ENCODE results near the gene TCFL5.

Gene TCFL5

DNA sequence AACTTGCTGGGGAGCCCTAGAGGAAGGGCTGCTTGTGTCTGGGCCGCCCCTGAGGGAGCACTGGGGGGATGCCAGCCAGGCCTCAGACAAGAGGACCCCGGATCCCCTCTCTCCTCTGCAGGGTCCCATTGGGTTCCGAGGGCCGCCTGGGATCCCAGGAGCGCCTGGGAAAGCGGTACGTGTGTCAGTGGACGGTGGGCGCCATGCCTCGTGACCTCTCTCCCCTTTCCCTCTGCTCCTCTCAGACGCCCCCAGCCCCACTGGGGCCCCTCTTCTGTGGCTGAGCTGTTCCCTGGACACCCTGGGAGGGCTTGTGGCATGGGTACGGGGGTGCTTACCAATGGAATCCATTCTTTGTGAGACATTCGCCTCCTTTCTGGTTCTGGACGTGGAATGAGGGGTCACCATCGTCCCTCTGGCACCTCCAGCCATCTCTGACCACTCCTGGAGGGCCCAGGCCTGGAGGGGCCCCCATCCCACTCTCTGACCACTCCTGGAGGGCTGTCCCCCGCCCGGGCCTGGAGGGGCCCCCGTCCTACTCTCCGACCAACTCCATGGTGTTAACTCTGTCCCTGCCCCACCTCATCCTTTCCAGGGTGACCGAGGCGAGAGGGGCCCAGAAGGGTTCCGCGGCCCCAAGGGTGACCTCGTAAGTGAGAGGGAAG, 34.8 kb downstream of the TCFL5 start:
- no peak for DNase-seq (ENCODE audit: low read depth, low spot score)
- Histone ChIP-seq H3K9ac (ENCODE audit: insufficient read length, low read depth) (no peak overlapping the region), H3K27me3 (ENCODE audit: insufficient read depth, insufficient read length) (no peaks in the 10 kb centered on the region), H3K9me3 (ENCODE audit: insufficient read depth, low read length) (no peaks in the 10 kb centered on the region), H3K4me3 (ENCODE audit: insufficient read length, low read depth) (no peak overlapping the region), H3K4me1 (ENCODE audit: insufficient read depth, insufficient read length) (peaks cover 52% of the 10 kb centered on the region), H3K36me3 (ENCODE audit: insufficient read depth, insufficient read length, low read length) (peaks cover 91% of the 10 kb centered on the region)
- no peak for TF ChIP-seq ZNF274 (IDR thresholded peaks at IDR 0.05; ENCODE audit: low read depth, low read length)
- no peak for TF ChIP-seq YY1 (IDR thresholded peaks at IDR 0.05; ENCODE audit: insufficient read depth, insufficient read length)
- no peak for TF ChIP-seq SUZ12 (IDR thresholded peaks at IDR 0.05; ENCODE audit: extremely low read depth, insufficient read depth, insufficient read length)

DNA sequence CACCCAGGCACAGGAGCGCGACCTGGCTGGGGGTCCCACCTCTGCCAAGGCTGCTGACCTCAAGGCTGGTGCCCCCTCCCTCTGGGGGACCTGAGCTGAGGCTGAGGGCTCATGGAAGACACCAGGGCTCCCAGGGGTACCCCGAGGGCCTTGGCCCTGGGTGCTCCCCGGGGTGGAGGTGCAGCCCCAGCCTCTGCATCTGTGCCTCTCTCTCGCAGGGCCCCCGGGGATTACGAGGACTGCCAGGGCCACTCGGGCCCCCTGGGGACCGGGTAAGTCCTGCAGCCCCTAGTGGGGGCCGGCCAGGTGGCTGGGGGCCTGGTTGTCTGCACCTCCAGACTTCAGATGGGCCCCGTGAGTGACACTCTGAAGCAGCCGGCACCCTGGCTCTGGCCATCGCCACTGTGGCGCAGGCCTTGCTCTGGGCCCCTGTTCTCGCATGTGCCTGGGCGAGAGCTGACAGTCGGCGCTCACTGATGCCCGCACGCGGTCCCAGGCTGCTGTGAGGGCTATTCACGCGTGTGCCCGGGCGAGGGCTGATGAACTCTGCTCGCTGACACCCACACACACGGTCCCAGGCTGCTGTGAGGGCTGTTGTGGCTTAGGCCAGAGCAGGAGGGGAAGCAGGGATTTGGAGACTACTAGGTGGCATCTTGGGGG, 35.5 kb downstream of the TCFL5 start:
- H3K36me3 ChIP-seq (ENCODE audit: insufficient read depth, insufficient read length, low read length): peaks cover 91% of the 10 kb centered on the region
- no peak for DNase-seq (ENCODE audit: low read depth, low spot score)
- no peaks in the 10 kb centered on the region for H3K27me3 ChIP-seq (ENCODE audit: insufficient read depth, insufficient read length)
- H3K9ac ChIP-seq (ENCODE audit: insufficient read length, low read depth): peak overlapping the region; percentile 56
- H3K4me1 ChIP-seq (ENCODE audit: insufficient read depth, insufficient read length): peaks cover 55% of the 10 kb centered on the region
- no peaks in the 10 kb centered on the region for H3K9me3 ChIP-seq (ENCODE audit: insufficient read depth, low read length)
- no peak overlapping the region for H3K4me3 ChIP-seq (ENCODE audit: insufficient read length, low read depth)
- TF ChIP-seq ZNF274 (IDR thresholded peaks at IDR 0.05; ENCODE audit: low read depth, low read length): no peak
- no peak for TF ChIP-seq SUZ12 (IDR thresholded peaks at IDR 0.05; ENCODE audit: extremely low read depth, insufficient read depth, insufficient read length)
- no peak for TF ChIP-seq YY1 (IDR thresholded peaks at IDR 0.05; ENCODE audit: insufficient read depth, insufficient read length)

DNA sequence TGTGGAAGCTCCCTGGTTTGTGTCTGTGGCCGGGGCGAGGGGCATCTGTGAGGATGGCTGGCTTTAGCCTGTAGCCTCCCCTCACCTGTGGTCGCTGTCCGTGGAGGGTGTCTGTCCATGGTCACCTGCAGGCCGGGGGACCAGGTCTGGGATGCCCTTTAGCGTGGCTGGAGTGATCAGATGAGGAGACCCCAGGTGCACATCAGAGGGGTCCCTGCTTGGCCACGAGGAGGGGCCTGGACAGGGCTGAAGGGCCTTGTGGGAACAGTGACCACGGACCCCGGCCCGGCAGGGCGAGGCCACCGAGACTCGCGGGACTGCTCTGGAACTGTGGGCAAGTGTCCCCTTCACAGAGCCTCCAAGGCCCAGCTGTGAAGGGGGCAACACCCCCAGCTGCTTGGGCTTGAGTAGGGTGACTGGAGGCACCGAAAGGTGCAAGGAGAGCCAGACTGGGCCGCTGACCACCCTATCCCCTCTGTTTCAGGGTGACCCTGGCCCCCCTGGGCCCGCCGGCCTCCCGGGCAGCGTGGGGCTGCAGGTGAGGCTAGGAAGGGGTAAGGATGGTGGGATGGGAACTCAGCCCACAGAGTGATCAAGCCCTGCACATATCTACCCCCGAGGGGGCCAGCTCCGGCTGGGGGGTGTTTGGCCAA, 36.2 kb downstream of the TCFL5 start:
- H3K36me3 ChIP-seq (ENCODE audit: insufficient read depth, insufficient read length, low read length): peaks cover 92% of the 10 kb centered on the region
- DNase-seq (ENCODE audit: low read depth, low spot score): no peak
- TF ChIP-seq YY1 (IDR thresholded peaks at IDR 0.05; ENCODE audit: insufficient read depth, insufficient read length) (no peak), SUZ12 (IDR thresholded peaks at IDR 0.05; ENCODE audit: extremely low read depth, insufficient read depth, insufficient read length) (no peak), ZNF274 (IDR thresholded peaks at IDR 0.05; ENCODE audit: low read depth, low read length) (no peak)
- H3K4me3 ChIP-seq (ENCODE audit: insufficient read length, low read depth): no peak overlapping the region
- no peaks in the 10 kb centered on the region for H3K9me3 ChIP-seq (ENCODE audit: insufficient read depth, low read length)
- H3K27me3 ChIP-seq (ENCODE audit: insufficient read depth, insufficient read length): no peaks in the 10 kb centered on the region
- peak overlapping the region; percentile 56 for H3K9ac ChIP-seq (ENCODE audit: insufficient read length, low read depth)
- peaks cover 53% of the 10 kb centered on the region for H3K4me1 ChIP-seq (ENCODE audit: insufficient read depth, insufficient read length)

DNA sequence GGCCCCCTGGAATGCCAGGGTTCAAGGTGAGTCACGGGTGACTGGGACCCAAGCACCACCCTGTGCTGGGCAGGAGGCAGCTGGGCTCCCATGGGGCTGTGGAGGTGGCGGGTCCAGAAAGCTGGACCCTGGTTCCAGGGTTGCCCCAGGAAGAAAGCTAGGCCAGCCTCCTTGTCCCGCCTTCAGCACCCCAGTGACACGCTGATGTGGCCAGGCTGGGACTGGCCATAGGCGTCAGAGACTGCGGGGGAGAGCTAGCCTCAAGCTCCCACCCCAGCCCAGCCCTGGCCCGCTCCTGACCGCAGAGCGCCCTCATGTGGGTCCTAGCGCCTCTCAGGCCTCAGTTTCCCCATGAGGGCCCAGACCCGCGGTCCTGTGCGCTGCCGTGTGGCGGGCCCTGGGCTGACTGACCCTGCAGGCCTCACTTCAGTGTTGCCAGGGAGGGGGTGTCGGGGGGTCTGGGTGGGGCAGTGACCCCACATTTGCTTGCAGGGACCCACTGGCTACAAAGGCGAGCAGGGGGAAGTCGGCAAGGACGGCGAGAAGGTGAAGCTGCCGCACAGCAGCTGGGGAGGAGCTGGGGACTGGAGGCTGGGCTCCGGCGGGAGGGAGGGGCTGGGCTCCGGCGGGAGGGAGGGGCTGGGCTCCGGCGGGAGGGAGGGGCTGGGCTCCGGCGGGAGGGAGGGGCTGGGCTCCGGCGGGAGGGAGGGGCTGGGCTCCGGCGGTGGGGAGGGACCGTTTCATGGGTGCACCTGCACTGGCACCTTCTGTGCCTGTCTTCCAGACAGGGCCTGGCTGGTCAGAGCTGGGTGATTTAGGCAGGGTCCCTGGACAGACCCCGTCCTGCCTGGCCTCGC, 36.9 kb downstream of the TCFL5 start:
- peaks cover 53% of the 10 kb centered on the region for H3K4me1 ChIP-seq (ENCODE audit: insufficient read depth, insufficient read length)
- peaks cover 92% of the 10 kb centered on the region for H3K36me3 ChIP-seq (ENCODE audit: insufficient read depth, insufficient read length, low read length)
- H3K4me3 ChIP-seq (ENCODE audit: insufficient read length, low read depth): no peak overlapping the region
- no peak for TF ChIP-seq ZNF274 (IDR thresholded peaks at IDR 0.05; ENCODE audit: low read depth, low read length)
- TF ChIP-seq SUZ12 (IDR thresholded peaks at IDR 0.05; ENCODE audit: extremely low read depth, insufficient read depth, insufficient read length): no peak
- no peak for TF ChIP-seq YY1 (IDR thresholded peaks at IDR 0.05; ENCODE audit: insufficient read depth, insufficient read length)
- no peaks in the 10 kb centered on the region for H3K9me3 ChIP-seq (ENCODE audit: insufficient read depth, low read length)
- no peaks in the 10 kb centered on the region for H3K27me3 ChIP-seq (ENCODE audit: insufficient read depth, insufficient read length)
- DNase-seq (ENCODE audit: low read depth, low spot score): no peak
- peak overlapping the region; percentile 72 for H3K9ac ChIP-seq (ENCODE audit: insufficient read length, low read depth)

DNA sequence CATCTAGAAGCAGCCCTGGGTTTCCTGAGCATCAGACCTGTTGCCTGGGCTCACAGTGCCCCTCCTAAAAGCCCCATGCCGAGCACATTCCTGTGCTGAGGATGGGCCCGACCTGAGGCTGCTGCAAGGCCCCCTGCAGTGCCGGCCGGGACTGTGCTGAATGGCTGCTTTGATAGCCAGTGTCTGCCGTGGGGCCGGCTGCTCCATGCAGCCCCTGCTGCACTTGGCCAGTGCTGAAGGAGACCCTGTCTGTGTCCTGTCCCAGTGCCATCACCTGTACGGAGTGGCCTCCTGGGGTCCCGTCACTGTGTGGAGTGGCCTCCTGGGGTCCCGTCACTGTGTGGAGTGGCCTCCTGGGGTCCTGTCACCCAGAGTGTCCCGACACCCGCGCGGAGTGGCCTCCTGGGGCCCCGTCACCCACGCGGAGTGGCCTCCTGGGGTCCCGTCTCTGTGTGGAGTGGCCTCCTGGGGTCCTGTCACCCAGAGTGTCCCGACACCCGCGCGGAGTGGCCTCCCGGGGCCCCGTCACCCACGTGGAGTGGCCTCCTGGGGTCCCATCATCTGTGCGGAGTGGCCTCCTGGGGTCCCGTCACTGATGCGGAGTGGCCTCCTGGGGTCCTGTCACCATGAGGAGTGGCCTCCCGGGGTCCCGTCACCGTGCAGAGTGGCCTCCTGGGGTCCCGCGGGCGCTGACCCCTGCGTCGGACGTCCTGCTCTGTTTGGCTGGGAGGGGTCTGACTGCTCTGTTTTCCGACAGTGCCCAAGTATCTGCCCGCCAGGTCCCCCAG, 37.7 kb downstream of the TCFL5 start:
- peak; percentile 66 for DNase-seq (ENCODE audit: low read depth, low spot score)
- Histone ChIP-seq H3K4me3 (ENCODE audit: insufficient read length, low read depth) (no peak overlapping the region), H3K9ac (ENCODE audit: insufficient read length, low read depth) (peak overlapping the region; percentile 72), H3K27me3 (ENCODE audit: insufficient read depth, insufficient read length) (no peaks in the 10 kb centered on the region), H3K9me3 (ENCODE audit: insufficient read depth, low read length) (no peaks in the 10 kb centered on the region), H3K4me1 (ENCODE audit: insufficient read depth, insufficient read length) (peaks cover 55% of the 10 kb centered on the region), H3K36me3 (ENCODE audit: insufficient read depth, insufficient read length, low read length) (peaks cover 92% of the 10 kb centered on the region)
- TF ChIP-seq SUZ12 (IDR thresholded peaks at IDR 0.05; ENCODE audit: extremely low read depth, insufficient read depth, insufficient read length) (no peak), ZNF274 (IDR thresholded peaks at IDR 0.05; ENCODE audit: low read depth, low read length) (no peak), YY1 (IDR thresholded peaks at IDR 0.05; ENCODE audit: insufficient read depth, insufficient read length) (no peak)
